ENCODE measurements around the gene VWA3A. TPM values are rescaled to one million over a fixed set of nuclear protein-coding genes. Genes with fewer than 3 reads are reported as not detected.

The VWA3A gene
- total and polyA plus RNA-seq, 4 experiments from 2014 or later = 0.33 to 0.41 TPM; not detected in 2

DNA sequence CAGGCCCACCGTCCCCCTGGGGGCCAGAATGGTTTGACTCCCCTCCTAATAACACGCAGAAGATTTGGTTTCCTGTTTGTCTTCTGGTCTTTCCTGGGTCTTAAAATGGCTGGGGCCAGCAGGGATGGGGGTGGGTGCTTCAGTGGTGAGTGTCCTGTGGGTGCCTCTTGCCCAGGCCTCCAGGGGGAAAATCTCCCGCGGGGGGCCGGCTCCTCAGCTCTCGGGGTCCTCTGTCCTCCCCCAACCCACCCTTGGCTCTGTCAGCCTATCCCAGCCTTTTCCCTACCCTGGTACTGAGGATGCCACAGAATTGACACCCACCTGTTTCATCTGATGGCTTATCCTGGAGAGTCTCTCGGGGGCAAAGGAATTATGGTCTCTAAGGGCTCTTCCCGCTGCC lies 46.1 kb downstream of the VWA3A start:
- H3K4me1 ChIP-seq (ENCODE audit: insufficient read depth, low read length) = no peaks in the 10 kb centered on the region
- Mint-ChIP-seq H3K4me1 (peaks cover 0 to 3% (median 0%) of the 10 kb centered on the region in 4 donors), H3K9me3 (no peaks in the 10 kb centered on the region), H3K36me3 (no peaks in the 10 kb centered on the region), H3K4me3 (no peak overlapping the region), H3K27me3 (peaks cover 2 to 8% of the 10 kb centered on the region in 2 donors), H3K27ac (no peak overlapping the region)
- H3K36me3 ChIP-seq (ENCODE audit: insufficient read depth, low read length) = no peaks in the 10 kb centered on the region
- H3K27me3 ChIP-seq (ENCODE audit: insufficient read depth, low read length) = no peaks in the 10 kb centered on the region
- no peaks in the 10 kb centered on the region for H3K9me3 ChIP-seq (ENCODE audit: control insufficient read depth in 1 of 2, low read length in 2 of 2)
- H3K4me3 ChIP-seq (ENCODE audit: low read length in 2 of 2) = no peak overlapping the region
- no peak for DNase-seq
- CTCF ChIA-PET (ENCODE audit: partially characterized antibody) = interaction anchor here (1.6 kb wide), 1 partner anchor 50 kb away, joined by 3 read pairs; no protein-coding TSS in a partner anchor
- no peak overlapping the region for H3K27ac ChIP-seq (ENCODE audit: low read depth, low read length)
- intact Hi-C loops (cut with micrococcal nuclease) = no loop called here
- POLR2A ChIA-PET (ENCODE audit: partially characterized antibody) = no interaction called here

DNA sequence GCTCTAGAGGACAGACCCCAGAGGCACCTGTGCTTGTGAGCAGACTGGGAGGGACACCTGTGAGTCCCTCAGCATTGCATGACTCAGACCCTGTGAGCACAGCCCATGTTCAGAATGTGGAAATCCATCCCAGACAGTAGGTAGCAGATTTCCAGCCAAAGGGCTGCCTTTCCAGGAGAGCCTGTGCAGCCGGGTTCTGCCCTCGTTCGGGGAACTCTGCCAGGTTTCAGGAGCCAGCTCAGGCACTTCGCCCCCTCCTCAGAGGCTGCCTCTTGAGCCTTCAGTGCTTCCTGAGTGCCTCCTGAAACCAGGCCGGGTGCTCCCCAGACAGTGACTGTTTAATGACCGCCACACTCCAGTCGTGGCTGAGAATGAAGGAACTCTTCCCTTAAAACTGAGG lies 46.7 kb downstream of the VWA3A start:
- intact Hi-C loops (cut with micrococcal nuclease) = no loop called here
- Mint-ChIP-seq H3K36me3 (no peaks in the 10 kb centered on the region), H3K9me3 (no peaks in the 10 kb centered on the region), H3K4me1 (peaks cover 0 to 3% (median 0%) of the 10 kb centered on the region in 4 donors), H3K27me3 (peaks cover 2 to 8% of the 10 kb centered on the region in 2 donors), H3K4me3 (no peak overlapping the region), H3K27ac (no peak overlapping the region)
- Histone ChIP-seq H3K27me3 (ENCODE audit: insufficient read depth, low read length) (no peaks in the 10 kb centered on the region), H3K36me3 (ENCODE audit: insufficient read depth, low read length) (no peaks in the 10 kb centered on the region), H3K4me3 (ENCODE audit: low read length in 2 of 2) (no peak overlapping the region), H3K4me1 (ENCODE audit: insufficient read depth, low read length) (no peaks in the 10 kb centered on the region), H3K27ac (ENCODE audit: low read depth, low read length) (no peak overlapping the region), H3K9me3 (ENCODE audit: control insufficient read depth in 1 of 2, low read length in 2 of 2) (no peaks in the 10 kb centered on the region)
- ChIA-PET POLR2A (ENCODE audit: partially characterized antibody) (no interaction called here), CTCF (ENCODE audit: partially characterized antibody) (no interaction called here)
- DNase-seq = no peak

DNA sequence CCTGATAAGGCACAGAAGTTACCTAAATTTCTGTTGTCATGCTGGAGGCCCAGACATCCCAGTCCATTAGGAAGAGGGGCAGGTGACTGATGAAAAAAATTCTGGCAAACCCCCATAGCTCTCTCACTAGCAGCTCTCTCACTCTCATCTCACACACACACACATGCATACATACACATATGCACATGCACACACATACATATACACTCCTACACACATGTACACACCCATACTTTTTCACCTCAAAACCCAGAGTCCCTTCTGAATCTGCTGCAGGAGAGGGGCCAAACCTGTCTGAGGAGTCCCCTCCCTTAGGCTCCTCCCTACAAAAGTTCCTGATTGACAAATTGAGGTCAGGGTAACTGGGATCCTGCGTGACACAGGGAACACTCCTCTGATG lies 47.4 kb downstream of the VWA3A start:
- POLR2A ChIA-PET (ENCODE audit: partially characterized antibody) = no interaction called here
- no peaks in the 10 kb centered on the region for H3K27me3 ChIP-seq (ENCODE audit: insufficient read depth, low read length)
- DNase-seq = no peak
- H3K27ac ChIP-seq (ENCODE audit: low read depth, low read length) = no peak overlapping the region
- no peaks in the 10 kb centered on the region for H3K9me3 ChIP-seq (ENCODE audit: control insufficient read depth in 1 of 2, low read length in 2 of 2)
- peaks cover 2 to 8% of the 10 kb centered on the region in 2 donors for H3K27me3 Mint-ChIP-seq
- peaks cover 0 to 3% (median 0%) of the 10 kb centered on the region in 4 donors for H3K4me1 Mint-ChIP-seq
- H3K36me3 ChIP-seq (ENCODE audit: insufficient read depth, low read length) = no peaks in the 10 kb centered on the region
- CTCF ChIA-PET (ENCODE audit: partially characterized antibody) = no interaction called here
- H3K4me1 ChIP-seq (ENCODE audit: insufficient read depth, low read length) = no peaks in the 10 kb centered on the region
- H3K4me3 ChIP-seq (ENCODE audit: low read length in 2 of 2) = no peak overlapping the region
- H3K36me3 Mint-ChIP-seq = no peaks in the 10 kb centered on the region
- H3K4me3 Mint-ChIP-seq = no peak overlapping the region
- intact Hi-C loops (cut with micrococcal nuclease) = no loop called here
- H3K9me3 Mint-ChIP-seq = no peaks in the 10 kb centered on the region
- no peak overlapping the region for H3K27ac Mint-ChIP-seq

DNA sequence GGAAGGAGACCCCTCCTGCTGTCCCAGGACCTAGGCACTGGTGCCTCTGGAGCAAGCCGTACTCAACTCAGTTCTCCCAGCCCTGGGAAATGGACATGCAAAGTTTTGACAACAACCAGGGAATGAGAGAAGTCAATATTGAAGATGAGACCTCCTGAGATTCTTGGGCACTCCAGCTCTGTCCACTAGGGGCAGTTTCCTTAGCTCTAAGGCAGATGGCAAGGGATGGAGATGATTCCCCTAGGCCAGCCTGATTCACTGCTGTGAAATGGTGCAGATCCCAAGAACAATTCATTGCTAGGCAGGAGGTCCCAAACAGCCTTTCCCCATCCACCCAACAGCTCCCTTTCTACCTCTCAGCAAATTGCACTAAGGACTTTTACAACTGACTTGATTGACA lies 49.4 kb downstream of the VWA3A start:
- intact Hi-C loops (cut with micrococcal nuclease) = no loop called here
- Histone ChIP-seq H3K27me3 (ENCODE audit: insufficient read depth, low read length) (no peaks in the 10 kb centered on the region), H3K36me3 (ENCODE audit: insufficient read depth, low read length) (no peaks in the 10 kb centered on the region), H3K4me1 (ENCODE audit: insufficient read depth, low read length) (no peaks in the 10 kb centered on the region), H3K9me3 (ENCODE audit: control insufficient read depth in 1 of 2, low read length in 2 of 2) (no peaks in the 10 kb centered on the region), H3K4me3 (ENCODE audit: low read length in 2 of 2) (no peak overlapping the region), H3K27ac (ENCODE audit: low read depth, low read length) (no peak overlapping the region)
- peaks cover 2 to 4% of the 10 kb centered on the region in 2 donors for H3K27me3 Mint-ChIP-seq
- POLR2A ChIA-PET (ENCODE audit: partially characterized antibody) = no interaction called here
- H3K36me3 Mint-ChIP-seq = no peaks in the 10 kb centered on the region
- no peak overlapping the region for H3K4me3 Mint-ChIP-seq
- CTCF ChIA-PET (ENCODE audit: partially characterized antibody) = interaction anchor here (1.0 kb wide), 1 partner anchor 47 kb away, joined by 5 read pairs; no protein-coding TSS in a partner anchor
- DNase-seq = no peak
- no peaks in the 10 kb centered on the region for H3K9me3 Mint-ChIP-seq
- H3K27ac Mint-ChIP-seq = no peak overlapping the region
- H3K4me1 Mint-ChIP-seq = peaks cover 0 to 3% (median 0%) of the 10 kb centered on the region in 4 donors

DNA sequence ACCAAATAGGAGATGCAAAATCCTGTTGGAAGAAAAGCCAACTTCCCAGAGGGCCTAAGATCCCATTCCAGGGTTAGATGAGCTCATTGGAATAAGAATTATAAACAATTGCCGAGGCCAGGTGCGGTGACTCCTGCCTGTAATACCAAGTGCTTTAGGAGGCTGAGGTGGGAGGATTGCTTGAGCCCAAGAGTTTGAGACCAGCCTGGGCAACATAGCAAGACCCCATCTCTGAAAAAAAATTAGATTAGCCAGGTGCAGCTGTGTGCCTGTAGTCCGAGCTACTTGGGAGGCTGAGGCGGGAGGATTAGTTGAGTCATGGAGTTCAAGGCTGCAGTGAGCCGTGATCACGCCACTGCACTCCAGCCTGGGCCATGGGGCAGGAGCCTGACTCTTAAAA lies 52.2 kb downstream of the VWA3A start:
- Mint-ChIP-seq H3K36me3 (no peaks in the 10 kb centered on the region), H3K4me1 (peaks cover 0 to 3% (median 0%) of the 10 kb centered on the region in 4 donors), H3K27me3 (peaks cover 2 to 4% of the 10 kb centered on the region in 2 donors), H3K4me3 (no peak overlapping the region), H3K9me3 (no peaks in the 10 kb centered on the region), H3K27ac (peak overlapping the region in 1 of 7 donors; percentile 7)
- Histone ChIP-seq H3K9me3 (ENCODE audit: control insufficient read depth in 1 of 2, low read length in 2 of 2) (no peaks in the 10 kb centered on the region), H3K27ac (ENCODE audit: low read depth, low read length) (no peak overlapping the region), H3K4me3 (ENCODE audit: low read length in 2 of 2) (no peak overlapping the region), H3K36me3 (ENCODE audit: insufficient read depth, low read length) (no peaks in the 10 kb centered on the region), H3K4me1 (ENCODE audit: insufficient read depth, low read length) (no peaks in the 10 kb centered on the region), H3K27me3 (ENCODE audit: insufficient read depth, low read length) (no peaks in the 10 kb centered on the region)
- intact Hi-C loops (cut with micrococcal nuclease) = no loop called here
- ChIA-PET POLR2A (ENCODE audit: partially characterized antibody) (no interaction called here), CTCF (ENCODE audit: partially characterized antibody) (no interaction called here)
- no peak for DNase-seq

DNA sequence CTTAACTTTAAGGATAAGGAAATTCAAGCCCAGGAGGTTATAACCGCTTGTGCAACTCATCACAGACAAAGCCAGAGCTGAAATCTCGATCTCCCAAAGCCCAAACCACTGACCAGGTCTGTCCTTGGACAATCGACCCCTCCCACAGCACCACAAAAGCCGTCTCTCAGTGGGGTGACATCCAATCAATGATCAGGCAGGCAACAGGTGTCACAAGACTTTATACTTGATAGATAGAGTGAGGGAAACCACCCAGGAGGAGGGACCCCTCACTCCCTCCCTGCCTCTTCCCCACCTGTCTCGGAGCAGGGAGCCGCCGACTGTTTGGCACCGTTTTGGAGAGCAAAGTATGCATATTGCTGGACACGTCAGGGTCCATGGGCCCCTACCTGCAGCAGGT lies 55.5 kb downstream of the VWA3A start:
- ChIA-PET CTCF (ENCODE audit: partially characterized antibody) (no interaction called here), POLR2A (ENCODE audit: partially characterized antibody) (no interaction called here)
- H3K27me3 Mint-ChIP-seq = no peaks in the 10 kb centered on the region
- no peak overlapping the region for H3K27ac Mint-ChIP-seq
- Histone ChIP-seq H3K9me3 (ENCODE audit: control insufficient read depth in 1 of 2, low read length in 2 of 2) (no peaks in the 10 kb centered on the region), H3K27me3 (ENCODE audit: insufficient read depth, low read length) (no peaks in the 10 kb centered on the region), H3K4me3 (ENCODE audit: low read length in 2 of 2) (no peak overlapping the region), H3K36me3 (ENCODE audit: insufficient read depth, low read length) (no peaks in the 10 kb centered on the region), H3K4me1 (ENCODE audit: insufficient read depth, low read length) (no peaks in the 10 kb centered on the region), H3K27ac (ENCODE audit: low read depth, low read length) (no peak overlapping the region)
- H3K4me3 Mint-ChIP-seq = no peak overlapping the region
- intact Hi-C loops (cut with micrococcal nuclease) = no loop called here
- H3K36me3 Mint-ChIP-seq = no peaks in the 10 kb centered on the region
- DNase-seq = no peak
- no peaks in the 10 kb centered on the region for H3K9me3 Mint-ChIP-seq
- H3K4me1 Mint-ChIP-seq = no peaks in the 10 kb centered on the region

DNA sequence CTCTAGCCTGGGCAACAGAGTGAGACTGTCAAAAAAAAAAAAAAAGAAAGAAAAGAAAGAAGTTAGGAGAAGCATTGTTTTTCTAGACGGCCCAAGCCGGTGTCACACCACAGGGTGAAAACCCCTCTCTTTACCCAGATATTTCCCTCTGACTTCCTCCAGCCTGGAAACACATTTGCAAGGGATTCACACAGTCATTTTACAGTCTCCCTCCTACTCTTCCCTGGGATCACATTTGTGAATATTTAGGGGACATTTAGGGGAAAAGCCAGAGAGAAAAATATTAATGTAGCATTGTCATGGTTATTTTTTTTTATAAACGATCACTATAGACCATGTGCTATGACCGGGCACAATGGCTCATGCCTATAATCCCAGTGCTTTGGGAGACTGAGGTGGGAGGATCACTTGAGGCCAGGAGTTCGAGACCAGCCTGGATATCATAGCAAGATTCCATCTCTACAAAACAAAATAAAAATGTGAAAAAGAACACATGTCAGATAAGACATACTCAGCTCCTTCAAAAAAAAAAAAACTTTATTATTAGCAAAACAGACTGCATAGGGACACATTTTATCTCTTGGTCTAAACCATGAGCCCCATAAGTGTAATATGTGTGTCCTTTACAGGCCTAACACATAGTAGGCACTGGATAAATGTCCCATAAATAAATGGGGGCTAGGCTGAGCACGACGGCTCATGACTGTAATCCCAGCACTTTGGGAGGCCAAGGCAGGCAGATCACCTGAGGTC lies 59.1 kb downstream of the VWA3A start:
- no peaks in the 10 kb centered on the region for H3K27me3 ChIP-seq (ENCODE audit: insufficient read depth, low read length)
- Mint-ChIP-seq H3K4me1 (no peaks in the 10 kb centered on the region), H3K4me3 (no peak overlapping the region), H3K9me3 (no peaks in the 10 kb centered on the region), H3K36me3 (no peaks in the 10 kb centered on the region), H3K27ac (no peak overlapping the region), H3K27me3 (peaks cover 1 to 6% of the 10 kb centered on the region in 2 donors)
- no peaks in the 10 kb centered on the region for H3K36me3 ChIP-seq (ENCODE audit: insufficient read depth, low read length)
- H3K9me3 ChIP-seq (ENCODE audit: control insufficient read depth in 1 of 2, low read length in 2 of 2) = no peaks in the 10 kb centered on the region
- ChIA-PET POLR2A (ENCODE audit: partially characterized antibody) (no interaction called here), CTCF (ENCODE audit: partially characterized antibody) (interaction anchor here (2.4 kb wide), 1 partner anchor 74 kb away, joined by 5 read pairs; no protein-coding TSS in a partner anchor)
- no peak overlapping the region for H3K27ac ChIP-seq (ENCODE audit: low read depth, low read length)
- no peak for DNase-seq
- H3K4me1 ChIP-seq (ENCODE audit: insufficient read depth, low read length) = no peaks in the 10 kb centered on the region
- H3K4me3 ChIP-seq (ENCODE audit: low read length in 2 of 2) = no peak overlapping the region
- intact Hi-C loops (cut with micrococcal nuclease) = no loop called here

All from CD4-positive, alpha-beta memory T cell (primary cell).